Esophagus squamous epithelium (tissue), 4 donors: Measurements from ENCODE around the gene C11orf91.

Source experiments
- POLR2A ChIP-seq, 4 donors: fragments of 450-650 bp; IDR thresholded peaks; one replicate each; pipeline ENCODE4 v1.6.1; 2017; ENCODE audit warnings: antibody characterized with exemption in 4 of 4, mild to moderate bottlenecking in 4 of 4, moderate library complexity in 3 of 4
- TF ChIP-seq, protein P1 (sequence below), 6 experiments: fragments of 450-650 bp in 4 of 6; fragments of 200-600 bp in 2 of 6; sonication (generic) in 2 of 6; IDR thresholded peaks; one replicate each; pipeline ENCODE4 v1.5.1; 2016 to 2019; ENCODE audit warnings: antibody characterized with exemption in 6 of 6, mild to moderate bottlenecking in 4 of 6, moderate library complexity in 4 of 6

DNA sequence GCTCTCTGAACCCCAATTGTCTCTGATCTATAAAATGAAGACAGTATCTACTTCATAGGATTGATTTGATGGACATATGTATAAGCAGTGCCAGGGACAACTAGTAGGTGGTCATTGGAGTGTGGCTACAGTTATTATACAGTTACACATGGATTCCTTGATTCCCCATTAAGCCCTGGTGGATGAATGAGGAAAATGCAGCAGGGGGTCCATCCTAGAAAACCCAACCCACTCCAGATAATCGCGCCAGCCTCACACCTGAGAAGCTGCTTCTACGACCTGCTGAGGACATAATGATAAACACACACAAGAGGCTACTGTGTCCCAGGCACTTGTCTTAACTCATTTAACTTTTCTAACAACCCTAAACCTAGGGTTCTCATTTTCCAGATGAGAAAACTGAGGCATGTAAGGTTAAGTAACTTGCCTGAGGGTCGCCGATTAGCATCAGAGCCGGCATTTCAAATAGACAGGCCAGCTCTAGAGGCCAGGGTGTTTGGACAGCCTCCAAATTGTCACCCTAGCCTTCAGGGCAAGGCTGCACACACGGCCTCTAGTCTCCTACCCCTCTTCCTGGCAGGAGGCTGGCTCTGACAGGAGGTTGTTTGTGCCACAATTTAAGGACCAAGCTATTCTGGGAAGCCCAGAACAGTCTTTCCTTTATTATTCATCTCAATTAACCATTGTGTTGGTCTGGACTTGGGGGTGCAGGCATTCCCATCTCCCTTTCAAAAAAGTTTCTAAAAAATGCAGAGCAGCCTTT is 3.8 kb upstream of the C11orf91 start:
- no peak for TF ChIP-seq POLR2A (IDR thresholded peaks at IDR 0.05)
- TF ChIP-seq, protein P1, sequence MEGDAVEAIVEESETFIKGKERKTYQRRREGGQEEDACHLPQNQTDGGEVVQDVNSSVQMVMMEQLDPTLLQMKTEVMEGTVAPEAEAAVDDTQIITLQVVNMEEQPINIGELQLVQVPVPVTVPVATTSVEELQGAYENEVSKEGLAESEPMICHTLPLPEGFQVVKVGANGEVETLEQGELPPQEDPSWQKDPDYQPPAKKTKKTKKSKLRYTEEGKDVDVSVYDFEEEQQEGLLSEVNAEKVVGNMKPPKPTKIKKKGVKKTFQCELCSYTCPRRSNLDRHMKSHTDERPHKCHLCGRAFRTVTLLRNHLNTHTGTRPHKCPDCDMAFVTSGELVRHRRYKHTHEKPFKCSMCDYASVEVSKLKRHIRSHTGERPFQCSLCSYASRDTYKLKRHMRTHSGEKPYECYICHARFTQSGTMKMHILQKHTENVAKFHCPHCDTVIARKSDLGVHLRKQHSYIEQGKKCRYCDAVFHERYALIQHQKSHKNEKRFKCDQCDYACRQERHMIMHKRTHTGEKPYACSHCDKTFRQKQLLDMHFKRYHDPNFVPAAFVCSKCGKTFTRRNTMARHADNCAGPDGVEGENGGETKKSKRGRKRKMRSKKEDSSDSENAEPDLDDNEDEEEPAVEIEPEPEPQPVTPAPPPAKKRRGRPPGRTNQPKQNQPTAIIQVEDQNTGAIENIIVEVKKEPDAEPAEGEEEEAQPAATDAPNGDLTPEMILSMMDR (IDR thresholded peaks at IDR 0.05), result peak in 1 of 6 experiments; percentile 15
